Measurements from ENCODE around the gene MYO1B. TPM values are rescaled to one million over a fixed set of nuclear protein-coding genes. Genes with fewer than 3 reads are reported as not detected.

MYO1B gene
- total and polyA plus RNA-seq, 2 of the 8 experiments (the other 6 are each of a cell fraction or from before 2014, with no cell fraction given), result 15.5 to 61.2 TPM

DNA sequence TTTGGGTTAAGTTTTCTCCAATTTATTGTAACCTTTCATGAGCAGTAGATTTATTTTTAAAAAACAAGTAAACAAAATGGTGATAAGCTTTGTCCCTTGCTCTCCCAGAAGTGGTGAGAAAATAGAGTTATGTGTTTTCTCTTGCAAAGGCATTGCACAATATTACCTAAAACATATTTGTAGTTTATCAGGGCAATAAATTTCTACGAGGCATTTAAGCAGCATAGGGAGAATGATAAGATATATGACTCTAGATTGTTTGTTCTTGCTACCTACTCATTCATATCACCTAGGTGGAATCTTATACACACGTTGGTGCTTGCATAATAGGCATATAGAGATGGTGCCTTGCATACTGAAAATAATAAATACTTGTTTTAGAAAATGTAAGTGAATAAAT lies 201.7 kb downstream of the MYO1B start:
- Histone ChIP-seq H2BK20ac (ENCODE audit: low read length) (no peak overlapping the region), H4K8ac (ENCODE audit: extremely low read depth, insufficient read depth, low read length) (no peak overlapping the region), H2AFZ (ENCODE audit: low read length) (no peak overlapping the region), H3K36me3 (ENCODE audit: control insufficient read depth in 2 of 4, insufficient read depth in 4 of 4, low read length in 3 of 4) (no peaks in the 10 kb centered on the region), H3K4ac (replicated peaks; ENCODE audit: insufficient read length, low read depth, low read length) (no peak overlapping the region), H3K23me2 (ENCODE audit: low read depth, low read length) (no peaks in the 10 kb centered on the region), H3K9ac (replicated peaks in 1 of 4; ENCODE audit: extremely low read depth in 1 of 4, low read depth in 3 of 4, low read length in 3 of 4) (no peak overlapping the region), H3K4me2 (ENCODE audit: insufficient read depth in 1 of 2, low read depth in 2 of 2, low read length in 2 of 2) (no peak overlapping the region), H2AK5ac (ENCODE audit: low read depth, low read length) (no peak overlapping the region), H3K18ac (ENCODE audit: extremely low read depth, low read length) (no peak overlapping the region), H3K79me1 (ENCODE audit: low read depth, low read length) (no peaks in the 10 kb centered on the region), H3K4me3 (ENCODE audit: extremely low read depth in 1 of 4, insufficient read depth in 2 of 4, low read depth in 3 of 4, low read length in 4 of 4) (no peak overlapping the region), H2BK15ac (ENCODE audit: low read length) (no peak overlapping the region), H3K56ac (replicated peaks; ENCODE audit: insufficient read length, low read depth, low read length) (no peak overlapping the region), H3K79me2 (ENCODE audit: control insufficient read depth in 1 of 2, insufficient read depth in 2 of 2, low read length in 2 of 2) (no peaks in the 10 kb centered on the region), H4K5ac (ENCODE audit: insufficient read length, low read depth, low read length) (no peak overlapping the region), H3K27me3 (replicated peaks in 1 of 4; ENCODE audit: control insufficient read depth in 3 of 4, extremely low read depth in 1 of 4, insufficient read depth in 3 of 4, low read length in 3 of 4) (no peaks in the 10 kb centered on the region), H3K23ac (ENCODE audit: insufficient read length) (no peak overlapping the region), H3K14ac (ENCODE audit: insufficient read length) (no peak overlapping the region), H2BK5ac (ENCODE audit: low read depth, low read length) (no peak overlapping the region), H3K4me1 (replicated peaks in 1 of 4; ENCODE audit: control insufficient read depth in 3 of 4, insufficient read depth in 4 of 4, low read length in 3 of 4) (no peaks in the 10 kb centered on the region), H3K9me3 (ENCODE audit: insufficient read depth in 2 of 2, low read depth in 1 of 2, low read length in 1 of 2) (no peaks in the 10 kb centered on the region), H2BK12ac (ENCODE audit: low read depth, low read length) (no peak overlapping the region), H4K20me1 (replicated peaks in 1 of 2; ENCODE audit: control insufficient read depth in 1 of 2, insufficient read depth in 2 of 2, low read length in 2 of 2) (no peaks in the 10 kb centered on the region), H3K27ac (ENCODE audit: low read depth, low read length) (no peak overlapping the region), H2BK120ac (replicated peaks; ENCODE audit: low read depth, low read length) (no peak overlapping the region), H4K91ac (replicated peaks; ENCODE audit: insufficient read length, low read length) (no peak overlapping the region)
- WGBS, 2 experiments (ENCODE audit: extremely low coverage in 1 of 2, insufficient coverage in 1 of 2, insufficient read length in 1 of 2, insufficient replicate concordance in 2 of 2, low coverage in 1 of 2, low lambda C conversion rate in 2 of 2, missing lambda C conversion rate in 1 of 2), result 73% methylated on average over 2 of the region's 2 CpGs; no CpG with 5 or more reads in 1 of the 2 experiments
- no peak for FAIRE-seq
- CTCF ChIA-PET (ENCODE audit: partially characterized antibody), result interaction anchor here (1.6 to 1.8 kb wide), 2 partner anchors 18 to 395 kb away, joined by 5 to 6 read pairs; no protein-coding TSS in a partner anchor
- POLR2A ChIA-PET (ENCODE audit: partially characterized antibody), result no interaction called here
- TF ChIP-seq, protein P1, sequence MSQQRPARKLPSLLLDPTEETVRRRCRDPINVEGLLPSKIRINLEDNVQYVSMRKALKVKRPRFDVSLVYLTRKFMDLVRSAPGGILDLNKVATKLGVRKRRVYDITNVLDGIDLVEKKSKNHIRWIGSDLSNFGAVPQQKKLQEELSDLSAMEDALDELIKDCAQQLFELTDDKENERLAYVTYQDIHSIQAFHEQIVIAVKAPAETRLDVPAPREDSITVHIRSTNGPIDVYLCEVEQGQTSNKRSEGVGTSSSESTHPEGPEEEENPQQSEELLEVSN (IDR thresholded peaks at IDR 0.05), result no peak
- peak; percentile 14; the same call in 1 of the 2 replicates for TF ChIP-seq CEBPB (IDR thresholded peaks at IDR 0.05; ENCODE audit: low read depth, low read length)
- no peak for DNase-seq (ENCODE audit: low read depth in 1 of 2, low spot score in 2 of 2)

All from H1 (cell line).